HepG2 (cell line): Measurements from ENCODE around the gene VENTX. TPM values are rescaled to one million over a fixed set of nuclear protein-coding genes. Genes with fewer than 3 reads are reported as not detected.

Experiments used
- ATAC-seq: fragments of 200-7000 bp; cut with Tn5 transposase; 3 replicates; pipeline ENCODE4 v1.9.1; 2020; ENCODE audit warnings: mild to moderate bottlenecking, moderate library complexity
- BruUV-seq: library from RNA; stranded (reverse); fragments of 400-500 nt; replicated peaks from 2 replicates; lab custom pipeline; 2021; lab: Mats Ljungman, UMichigan
- CTCF ChIA-PET: fragments of 300-600 bp; formaldehyde crosslinking; extraction: SDS; loops from one replicate; lab custom pipeline; 2021; ENCODE audit warnings: low total read pairs, inconsistent platforms, low intra/inter-chr PET ratio; lab: Yijun Ruan, JAX
- POLR2A ChIA-PET: fragments of 350-600 bp; sonication (Branson Sonifier 250); formaldehyde crosslinking; loops from one replicate; lab custom pipeline; 2020; ENCODE audit warnings: antibody characterized with exemption, inconsistent platforms; lab: Yijun Ruan, JAX
- DNase-seq: peaks from one replicate; pipeline ENCODE4 v3.0.0-alpha.2; 2015; ENCODE audit warnings: low spot score
- FAIRE-seq: peaks from 3 replicates; lab custom pipeline; 2011; peaks lifted over from hg19 to GRCh38; lab: Jason Lieb, UNC
- H2AFZ ChIP-seq: one replicate; pipeline ENCODE4 v1.6.1; 2011; ENCODE audit warnings: low read length, inconsistent platforms
- H3K27ac ChIP-seq: fragments of 300-600 bp; 3 replicates; pipeline ENCODE4 v1.8.0; 2011; ENCODE audit warnings: mixed run types, mild to moderate bottlenecking, mixed read lengths, low read length, inconsistent platforms; ENCODE audit not compliant: insufficient read depth; ENCODE audit errors: extremely low read length
- H3K27me3 ChIP-seq, 2 experiments: fragments of 200-600 bp in 1 of 2; 2 replicates in 1 of 2; 3 replicates in 1 of 2; pipeline versions ENCODE4 v1.6.0 to v1.8.0; 2011; ENCODE audit warnings: low read length in 2 of 2, mild to moderate bottlenecking in 2 of 2, moderate library complexity in 2 of 2, inconsistent platforms in 1 of 2; ENCODE audit not compliant: insufficient read depth in 2 of 2, control insufficient read depth in 1 of 2
- H3K36me3 ChIP-seq, 2 experiments: fragments of 200-600 bp in 1 of 2; replicated peaks in 1 of 2; 2 replicates in 1 of 2; 3 replicates in 1 of 2; pipeline versions ENCODE4 v1.5.1 to v1.8.0; 2011; ENCODE audit warnings: low read length in 2 of 2, inconsistent platforms in 1 of 2; ENCODE audit not compliant: insufficient read depth in 2 of 2, control insufficient read depth in 1 of 2
- H3K4me1 ChIP-seq: 2 replicates; pipeline ENCODE4 v1.5.1; 2012; ENCODE audit warnings: low read length, inconsistent platforms; ENCODE audit not compliant: insufficient read depth
- H3K4me2 ChIP-seq: 2 replicates; pipeline ENCODE4 v1.6.0; 2011; ENCODE audit warnings: low read depth, low read length, inconsistent platforms
- H3K4me3 ChIP-seq, 3 experiments: fragments of 200-600 bp in 1 of 3; sonication (generic), shearing (Covaris generic) in 1 of 3; replicated peaks in 1 of 3; 2 replicates each; pipeline ENCODE4 v1.5.1; 2011 to 2016; ENCODE audit warnings: low read length in 3 of 3, inconsistent platforms in 2 of 3, low read depth in 2 of 3, mild to moderate bottlenecking in 2 of 3, control low read depth in 1 of 3, mixed read lengths in 1 of 3; ENCODE audit not compliant: insufficient read depth in 1 of 3
- H3K79me2 ChIP-seq: one replicate; pipeline ENCODE4 v1.6.1; 2011; ENCODE audit warnings: low read length, inconsistent platforms; ENCODE audit not compliant: insufficient read depth
- H3K9ac ChIP-seq: 2 replicates; pipeline ENCODE4 v1.6.0; 2011; ENCODE audit warnings: mild to moderate bottlenecking, low read depth, low read length, inconsistent platforms; ENCODE audit not compliant: insufficient read depth
- H3K9me3 ChIP-seq: 2 replicates; pipeline ENCODE4 v1.5.1; 2012; ENCODE audit warnings: mild to moderate bottlenecking, low read length
- H4K20me1 ChIP-seq: 2 replicates; pipeline ENCODE4 v1.6.0; 2011; ENCODE audit warnings: inconsistent platforms, mild to moderate bottlenecking, low read length, moderate library complexity; ENCODE audit not compliant: insufficient read depth
- DMAP1 ChIP-seq: IDR thresholded peaks from 2 replicates; pipeline ENCODE4 v1.6.1; 2016
- GLMP ChIP-seq: sonication (generic); formaldehyde crosslinking; IDR thresholded peaks from 2 replicates; pipeline ENCODE4 v1.9.0; 2021; ENCODE audit warnings: missing genetic modification reagents, mild to moderate bottlenecking, borderline replicate concordance
- LRRFIP1 ChIP-seq: sonication (generic); formaldehyde crosslinking; conservative IDR thresholded peaks from 2 replicates; pipeline ENCODE4 v1.4.0; 2020; ENCODE audit warnings: missing genetic modification reagents
- MYPOP ChIP-seq: sonication (generic); formaldehyde crosslinking; IDR thresholded peaks from 2 replicates; pipeline ENCODE4 v1.8.1; 2023; ENCODE audit warnings: mild to moderate bottlenecking, moderate library complexity, missing genetic modification reagents
- NFE2L1 ChIP-seq: sonication (generic); formaldehyde crosslinking; IDR thresholded peaks from 2 replicates; pipeline ENCODE4 v1.4.0; 2020; ENCODE audit warnings: missing genetic modification reagents, mild to moderate bottlenecking, borderline replicate concordance
- NFYB ChIP-seq: sonication (generic); formaldehyde crosslinking; IDR thresholded peaks from 2 replicates; pipeline ENCODE4 v1.4.0; 2020; ENCODE audit warnings: missing genetic modification reagents
- PITX1 ChIP-seq: sonication (generic); formaldehyde crosslinking; IDR thresholded peaks from 2 replicates; pipeline ENCODE4 v1.5.1; 2020; ENCODE audit warnings: mild to moderate bottlenecking, missing genetic modification reagents
- PRMT3 ChIP-seq: sonication (generic); formaldehyde crosslinking; IDR thresholded peaks from 2 replicates; pipeline ENCODE4 v1.8.1; 2022; ENCODE audit warnings: low read depth, mild to moderate bottlenecking, moderate library complexity, missing genetic modification reagents, borderline replicate concordance
- SMARCC2 ChIP-seq: fragments of 450-650 bp; IDR thresholded peaks from 2 replicates; pipeline ENCODE4 v1.6.1; 2017; ENCODE audit warnings: antibody characterized with exemption, mild to moderate bottlenecking
- SMYD3 ChIP-seq: sonication (generic); formaldehyde crosslinking; IDR thresholded peaks from 2 replicates; pipeline ENCODE4 v1.8.1; 2023; ENCODE audit warnings: mild to moderate bottlenecking, missing genetic modification reagents
- STAG1 ChIP-seq: sonication (generic); formaldehyde crosslinking; IDR thresholded peaks from 2 replicates; pipeline ENCODE4 v1.4.0; 2020; ENCODE audit warnings: missing genetic modification reagents
- SYNCRIP ChIP-seq: fragments of 200-400 bp; formaldehyde crosslinking; IDR thresholded peaks from 2 replicates; pipeline ENCODE4 v1.6.1; 2018; ENCODE audit warnings: mild to moderate bottlenecking, low read depth, low read length; ENCODE audit not compliant: insufficient read depth
- TBX2 ChIP-seq: sonication (generic); formaldehyde crosslinking; IDR thresholded peaks from 2 replicates; pipeline ENCODE4 v1.5.0; 2020; ENCODE audit warnings: missing genetic modification reagents, mild to moderate bottlenecking, borderline replicate concordance
- TRIM24 ChIP-seq: sonication (generic); formaldehyde crosslinking; IDR thresholded peaks from 2 replicates; pipeline ENCODE4 v1.8.0; 2022; ENCODE audit warnings: mild to moderate bottlenecking, missing genetic modification reagents
- WIZ ChIP-seq: sonication (generic); formaldehyde crosslinking; IDR thresholded peaks from 2 replicates; pipeline ENCODE4 v1.5.1; 2020; ENCODE audit warnings: mild to moderate bottlenecking, missing genetic modification reagents
- ZBTB34 ChIP-seq: sonication (generic); formaldehyde crosslinking; IDR thresholded peaks from 2 replicates; pipeline ENCODE4 v1.8.0; 2022; ENCODE audit warnings: mild to moderate bottlenecking, missing genetic modification reagents
- ZFP36L2 ChIP-seq: sonication (generic); formaldehyde crosslinking; IDR thresholded peaks from 2 replicates; pipeline ENCODE4 v1.4.0; 2020; ENCODE audit warnings: missing genetic modification reagents
- ZNF652 ChIP-seq: IDR thresholded peaks from 2 replicates; pipeline ENCODE4 v1.6.1; 2016; ENCODE audit warnings: low read depth, borderline replicate concordance
- ZNF724P ChIP-seq: sonication (generic); formaldehyde crosslinking; IDR thresholded peaks from 2 replicates; pipeline ENCODE4 v1.8.0; 2022; ENCODE audit warnings: missing genetic modification reagents, borderline replicate concordance
- ZNF761 ChIP-seq: sonication (generic); formaldehyde crosslinking; conservative IDR thresholded peaks from 2 replicates; pipeline ENCODE4 v1.4.0; 2020; ENCODE audit warnings: mild to moderate bottlenecking, missing genetic modification reagents
- WGBS: methylation state at CpG from one replicate; pipeline ENCODE4 v1.1.6; 2017; ENCODE audit warnings: low lambda C conversion rate; 5-methylcytosine and 5-hydroxymethylcytosine counted together
- in situ Hi-C: cut with HindIII; loops from 2 replicates; pipeline ENCODE4 v1.10.0; 2017; ENCODE audit warnings: low pct_unique_long_range_greater_than_20kb; ENCODE audit not compliant: extremely low pct_ligation_motif_present
- intact Hi-C: fragments of 100-400 bp; cut with micrococcal nuclease; formaldehyde crosslinking; loops from one replicate; pipeline ENCODE4 v1.10.0; 2022; ENCODE audit not compliant: unreplicated experiment
- polyA plus RNA-seq, 8 experiments: library from polyadenylated mRNA; depleted of rRNA in 3 of 8; stranded (reverse) in 7 of 8; unstranded in 1 of 8; fragments of >200 nt; fragmentation: Illumina TruSeq in 4 of 8; extraction: Trizol in 4 of 8; gene quantifications; 2 replicates each; pipeline versions ENCODE4 v1.2.1 to v1.2.3, GENCODE V29; 2011 to 2016; ENCODE audit warnings: low read depth in 4 of 8, missing spikeins in 1 of 8, mixed read lengths in 1 of 8; ENCODE audit not compliant: insufficient read depth in 1 of 8
- total RNA-seq, 5 experiments: library from RNA; depleted of rRNA; stranded (reverse); fragments of >200 nt; fragmentation: Illumina TruSeq; extraction: Trizol; gene quantifications; 2 replicates each; pipeline ENCODE4 v1.2.3, GENCODE V29; 2016; ENCODE audit warnings: low read depth in 1 of 5

Gene VENTX
- total and polyA plus RNA-seq, 2 of the 13 experiments (the other 11 are each of a cell fraction or from before 2014, with no cell fraction given) = not detected

GRCh38 chr10:133251388-133252222 lies 13.9 kb downstream of the VENTX start:
- Histone ChIP-seq H3K4me1 (peaks cover 15% of the 10 kb centered on the region), H3K4me3 (no peak overlapping the region), H4K20me1 (no peaks in the 10 kb centered on the region), H3K4me2 (no peak overlapping the region), H3K27ac (no peak overlapping the region), H3K27me3 (peaks cover 26 to 76% of the 10 kb centered on the region in 2 experiments), H3K36me3 (no peaks in the 10 kb centered on the region), H3K79me2 (no peaks in the 10 kb centered on the region), H3K9ac (no peak overlapping the region), H3K9me3 (no peaks in the 10 kb centered on the region), H2AFZ (no peak overlapping the region)
- ATAC-seq (no peak), DNase-seq (no peak), FAIRE-seq (no peak)
- ChIA-PET POLR2A (no interaction called here), CTCF (no interaction called here)
- WGBS = 6% methylated on average over 8 of the region's 28 CpGs
- BruUV-seq = no TSS peak
- intact Hi-C loops = no loop called here
- in situ Hi-C loops = no loop called here
- TF ChIP-seq WIZ (no peak), NFYB (CRISPR knock-in tag) (no peak), ZFP36L2 (no peak), NFE2L1 (no peak), ZNF652 (no peak), DMAP1 (CRISPR knock-in tag) (no peak), SYNCRIP (no peak), TRIM24 (CRISPR knock-in tag) (no peak), GLMP (no peak), SMYD3 (CRISPR knock-in tag) (no peak), SMARCC2 (no peak), STAG1 (CRISPR knock-in tag) (no peak), LRRFIP1 (no peak), PITX1 (no peak), MYPOP (CRISPR knock-in tag) (no peak), ZNF724P (CRISPR knock-in tag) (no peak), ZBTB34 (CRISPR knock-in tag) (no peak), PRMT3 (CRISPR knock-in tag) (no peak), TBX2 (no peak), ZNF761 (CRISPR knock-in tag) (no peak)
